GM19395 (cell line): ENCODE results near the gene PACS2.
"Not testable (repeated sequence)": the region's sequence is repeated elsewhere in the genome, so short reads cannot be mapped to it uniquely, and the experiment has no call there.

ENCODE experiments used
- ATAC-seq: cut with Tn5 transposase; IDR thresholded peaks from one replicate; pipeline ENCODE4 v1.9.1; 2021; ENCODE audit warnings: mild to moderate bottlenecking, moderate library complexity; ENCODE audit not compliant: unreplicated experiment

PACS2 gene

GRCh38 chr14:105314287-105315200 is at the start of gene PACS2:
TSS of gene PACS2 (plus strand) at chr14:105314748. CDS start at chr14:105314919, 171 bp downstream.
- ATAC-seq = peak; percentile 47

- ATAC-seq = no peak
Observed at GRCh38 chr14:105267820-105268548, 46.6 kb upstream of the PACS2 start.

GRCh38 chr14:105268736-105269354 is 45.7 kb upstream of the PACS2 start:
- no peak for ATAC-seq

- ATAC-seq = no peak
Observed at GRCh38 chr14:105269405-105269804, 45.1 kb upstream of the PACS2 start.

GRCh38 chr14:105271224-105271890 is 43.2 kb upstream of the PACS2 start:
- ATAC-seq = no peak

- ATAC-seq = no peak
Observed at GRCh38 chr14:105272623-105273022, 41.9 kb upstream of the PACS2 start.

GRCh38 chr14:105273062-105273461 is 41.5 kb upstream of the PACS2 start:
- no peak for ATAC-seq

- ATAC-seq = no peak
Observed at GRCh38 chr14:105274637-105275036, 39.9 kb upstream of the PACS2 start.

- no peak for ATAC-seq
Observed at GRCh38 chr14:105275267-105275946, 39.1 kb upstream of the PACS2 start.

- not testable (repeated sequence) for ATAC-seq
Observed at GRCh38 chr14:105277448-105277847, 37.1 kb upstream of the PACS2 start.

GRCh38 chr14:105279642-105280361 is 34.7 kb upstream of the PACS2 start:
- ATAC-seq = no peak

- ATAC-seq = no peak
Observed at GRCh38 chr14:105280525-105280924, 34.0 kb upstream of the PACS2 start.

- no peak for ATAC-seq
Observed at GRCh38 chr14:105281371-105282097, 33.0 kb upstream of the PACS2 start.

GRCh38 chr14:105282098-105282725 is 32.3 kb upstream of the PACS2 start:
- ATAC-seq = no peak

- ATAC-seq = no peak
Observed at GRCh38 chr14:105283028-105283427, 31.5 kb upstream of the PACS2 start.

- no peak for ATAC-seq
Observed at GRCh38 chr14:105283899-105284298, 30.6 kb upstream of the PACS2 start.

GRCh38 chr14:105285174-105285573 is 29.4 kb upstream of the PACS2 start:
- no peak for ATAC-seq

- ATAC-seq = no peak
Observed at GRCh38 chr14:105286759-105287144, 27.8 kb upstream of the PACS2 start.
